Ovary (tissue), 3 donors: ENCODE measurements around the gene DIP2C.

Source experiments
- EP300 ChIP-seq: sonication (generic); formaldehyde crosslinking; IDR thresholded peaks from one replicate; pipeline ENCODE4 v1.6.1; 2017; ENCODE audit warnings: antibody characterized with exemption
- TF ChIP-seq, protein P1 (sequence below), 3 donors: fragments of 450-650 bp in 2 of 3; fragments of 200-600 bp in 1 of 3; IDR thresholded peaks; one replicate each; pipeline versions ENCODE4 v1.5.1 to v1.8.0; 2016 to 2022; ENCODE audit warnings: antibody characterized with exemption in 3 of 3, mild to moderate bottlenecking in 1 of 3
- donor health status: DM: no; HTN: no; CAD: no.

- TF ChIP-seq, protein P1, sequence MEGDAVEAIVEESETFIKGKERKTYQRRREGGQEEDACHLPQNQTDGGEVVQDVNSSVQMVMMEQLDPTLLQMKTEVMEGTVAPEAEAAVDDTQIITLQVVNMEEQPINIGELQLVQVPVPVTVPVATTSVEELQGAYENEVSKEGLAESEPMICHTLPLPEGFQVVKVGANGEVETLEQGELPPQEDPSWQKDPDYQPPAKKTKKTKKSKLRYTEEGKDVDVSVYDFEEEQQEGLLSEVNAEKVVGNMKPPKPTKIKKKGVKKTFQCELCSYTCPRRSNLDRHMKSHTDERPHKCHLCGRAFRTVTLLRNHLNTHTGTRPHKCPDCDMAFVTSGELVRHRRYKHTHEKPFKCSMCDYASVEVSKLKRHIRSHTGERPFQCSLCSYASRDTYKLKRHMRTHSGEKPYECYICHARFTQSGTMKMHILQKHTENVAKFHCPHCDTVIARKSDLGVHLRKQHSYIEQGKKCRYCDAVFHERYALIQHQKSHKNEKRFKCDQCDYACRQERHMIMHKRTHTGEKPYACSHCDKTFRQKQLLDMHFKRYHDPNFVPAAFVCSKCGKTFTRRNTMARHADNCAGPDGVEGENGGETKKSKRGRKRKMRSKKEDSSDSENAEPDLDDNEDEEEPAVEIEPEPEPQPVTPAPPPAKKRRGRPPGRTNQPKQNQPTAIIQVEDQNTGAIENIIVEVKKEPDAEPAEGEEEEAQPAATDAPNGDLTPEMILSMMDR (IDR thresholded peaks at IDR 0.05) = no peak
- TF ChIP-seq EP300 = no peak
These were observed 146.3 kb downstream of the DIP2C start for GRCh38 chr10:543131-543530.
